Neutrophil (primary cell): ENCODE data around the gene NAP1L4.

ENCODE experiments used
- H3K27ac ChIP-seq: fragments of 200-600 bp; sonication (generic); 2 replicates; pipeline ENCODE4 v1.5.1; 2016; ENCODE audit warnings: mild to moderate bottlenecking, moderate library complexity
- H3K27me3 ChIP-seq: fragments of 200-600 bp; sonication (generic); 2 replicates; pipeline ENCODE4 v1.6.0; 2016; ENCODE audit warnings: mild to moderate bottlenecking
- H3K36me3 ChIP-seq: fragments of 200-600 bp; sonication (generic); 2 replicates; pipeline ENCODE4 v1.5.1; 2017
- H3K4me1 ChIP-seq, 2 experiments: fragments of 200-600 bp in 1 of 2; sonication (generic) in 1 of 2; 1 replicate in 1 of 2; 2 replicates in 1 of 2; pipeline versions ENCODE4 v1.5.1 to v1.6.1; 2013 to 2016; ENCODE audit warnings: low read depth in 1 of 2, low read length in 1 of 2, mild to moderate bottlenecking in 1 of 2, moderate library complexity in 1 of 2; ENCODE audit not compliant: control insufficient read depth in 1 of 2, insufficient read depth in 1 of 2
- H3K4me3 ChIP-seq, 2 experiments: fragments of 200-600 bp in 1 of 2; sonication (generic) in 1 of 2; 1 replicate in 1 of 2; 2 replicates in 1 of 2; pipeline ENCODE4 v1.5.1; 2013 to 2016; ENCODE audit warnings: low read depth in 1 of 2, low read length in 1 of 2, mild to moderate bottlenecking in 1 of 2, moderate library complexity in 1 of 2
- H3K9me3 ChIP-seq: fragments of 200-600 bp; sonication (generic); 2 replicates; pipeline ENCODE4 v1.5.1; 2016
- CTCF ChIP-seq: fragments of 200-600 bp; sonication (generic); IDR thresholded peaks from 2 replicates; pipeline ENCODE4 v1.5.1; 2016; ENCODE audit warnings: antibody characterized with exemption

Gene NAP1L4

GRCh38 chr11:2933375-2934020 is 58.6 kb downstream of the NAP1L4 start:
- H3K27ac ChIP-seq, result peak overlapping the region; percentile 72
- H3K27me3 ChIP-seq, result peaks cover 45% of the 10 kb centered on the region
- peak; percentile 12 for TF ChIP-seq CTCF
- H3K4me1 ChIP-seq, result peaks cover 28 to 39% of the 10 kb centered on the region in 2 experiments
- no peaks in the 10 kb centered on the region for H3K9me3 ChIP-seq
- no peaks in the 10 kb centered on the region for H3K36me3 ChIP-seq
- H3K4me3 ChIP-seq, result peak overlapping the region; percentile 42 to 46

- Histone ChIP-seq H3K9me3 (no peaks in the 10 kb centered on the region), H3K36me3 (no peaks in the 10 kb centered on the region), H3K4me1 (peaks cover 28 to 40% of the 10 kb centered on the region in 2 experiments), H3K27ac (peak overlapping the region; percentile 72), H3K27me3 (peaks cover 51% of the 10 kb centered on the region), H3K4me3 (peak overlapping the region; percentile 42 to 46)
- no peak for TF ChIP-seq CTCF
Measured at GRCh38 chr11:2932850-2933251, 59.3 kb downstream of the NAP1L4 start.

GRCh38 chr11:2931771-2932738 is 60.1 kb downstream of the NAP1L4 start:
- Histone ChIP-seq H3K36me3 (no peaks in the 10 kb centered on the region), H3K27ac (no peak overlapping the region), H3K27me3 (peaks cover 59% of the 10 kb centered on the region), H3K4me3 (no peak overlapping the region), H3K4me1 (peaks cover 28 to 40% of the 10 kb centered on the region in 2 experiments), H3K9me3 (no peaks in the 10 kb centered on the region)
- no peak for TF ChIP-seq CTCF

GRCh38 chr11:2931420-2931746 is 60.7 kb downstream of the NAP1L4 start:
- no peak overlapping the region for H3K4me3 ChIP-seq
- peaks cover 66% of the 10 kb centered on the region for H3K27me3 ChIP-seq
- no peak for TF ChIP-seq CTCF
- H3K4me1 ChIP-seq, result peaks cover 28 to 40% of the 10 kb centered on the region in 2 experiments
- no peak overlapping the region for H3K27ac ChIP-seq
- H3K36me3 ChIP-seq, result no peaks in the 10 kb centered on the region
- H3K9me3 ChIP-seq, result no peaks in the 10 kb centered on the region

GRCh38 chr11:2930704-2931419 is 61.3 kb downstream of the NAP1L4 start:
- Histone ChIP-seq H3K27me3 (peaks cover 68% of the 10 kb centered on the region), H3K9me3 (no peaks in the 10 kb centered on the region), H3K27ac (no peak overlapping the region), H3K4me3 (peak overlapping the region in 1 of 2 experiments; percentile 52), H3K4me1 (peaks cover 28 to 40% of the 10 kb centered on the region in 2 experiments), H3K36me3 (no peaks in the 10 kb centered on the region)
- TF ChIP-seq CTCF, result peak; percentile 74
